Activated T-cell treated with anti-CD3 and anti-CD28 coated beads for 48 hours (primary cell): ENCODE measurements around the gene PARM1.

ENCODE experiments used
- DNase-seq: peaks from one replicate; pipeline ENCODE4 v3.0.0-alpha.2; 2020; ENCODE audit warnings: low read depth

The PARM1 gene

DNA sequence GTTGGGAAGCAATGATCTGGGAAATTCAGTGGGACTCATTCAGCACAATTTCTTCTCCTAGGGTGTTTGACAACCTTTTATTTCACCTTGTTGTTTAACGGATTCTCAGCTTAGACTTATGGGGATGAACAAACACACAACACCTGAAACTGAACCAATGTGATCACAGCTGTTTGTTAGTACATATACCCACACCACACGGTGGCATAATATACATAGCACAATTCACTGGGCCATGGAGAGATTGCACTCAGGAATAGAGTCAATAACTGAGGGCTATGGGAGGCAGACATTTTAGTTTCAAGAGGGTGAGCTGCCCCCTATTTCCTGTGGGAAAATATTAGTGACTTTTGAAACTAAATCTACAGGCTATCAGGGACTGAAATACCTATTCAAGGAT, 148.0 kb downstream of the PARM1 start:
- no peak for DNase-seq

DNA sequence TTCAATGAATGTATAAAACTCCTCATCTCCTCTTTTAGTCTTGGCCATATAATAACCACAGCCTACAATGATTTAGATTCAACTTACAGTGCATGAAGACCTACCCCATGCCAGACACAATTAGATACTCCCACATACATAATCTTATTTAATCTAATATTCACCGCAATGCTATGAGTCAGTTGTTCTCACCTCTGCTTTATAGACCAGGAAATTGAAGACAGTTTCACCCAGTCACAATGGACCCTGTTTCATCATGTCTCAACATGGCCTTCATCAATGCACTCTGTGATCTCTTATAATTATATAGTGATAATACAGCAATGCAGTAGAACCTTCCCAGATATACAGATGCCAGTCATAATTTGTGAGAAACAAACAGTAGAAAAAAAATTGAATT, 148.6 kb downstream of the PARM1 start:
- no peak for DNase-seq

DNA sequence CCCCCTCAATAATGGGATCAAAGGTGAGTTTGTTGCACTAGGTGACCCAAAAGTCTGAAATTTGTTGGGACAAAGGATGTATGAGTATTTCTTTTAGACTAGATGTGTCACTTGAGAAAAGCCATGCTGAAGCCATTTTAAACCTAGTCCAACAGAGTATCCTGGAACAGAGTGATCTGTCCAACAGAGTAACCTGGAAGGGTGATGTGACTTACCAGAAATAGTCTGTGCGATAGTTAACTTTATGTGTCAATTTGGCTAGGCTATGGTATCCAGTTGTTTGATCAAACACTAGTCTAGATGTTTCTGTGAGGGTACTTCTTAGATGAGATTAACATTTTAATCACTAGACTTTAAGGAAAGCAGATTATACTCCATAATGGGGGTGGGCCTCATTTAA, 154.5 kb downstream of the PARM1 start:
- no peak for DNase-seq

DNA sequence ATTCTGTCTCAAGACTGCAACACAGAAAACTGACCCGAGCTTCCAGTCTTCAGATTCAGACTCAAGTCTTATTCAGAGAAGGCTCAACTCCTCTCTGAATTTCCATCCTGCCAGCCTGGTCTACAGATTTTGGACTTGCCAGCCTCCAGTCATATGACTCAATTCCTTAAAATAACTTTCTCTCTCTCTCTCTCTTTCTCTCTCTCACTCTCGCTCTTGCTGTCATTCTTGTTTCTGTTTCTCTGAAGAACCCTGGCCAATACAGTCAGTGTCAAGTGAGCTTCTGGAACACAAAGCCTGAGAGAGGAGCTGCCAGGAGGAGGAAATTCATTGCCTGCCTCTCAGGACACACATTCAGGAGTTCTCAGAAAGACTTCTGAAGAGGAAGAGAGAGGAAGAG, 154.9 kb downstream of the PARM1 start:
- DNase-seq, result no peak

DNA sequence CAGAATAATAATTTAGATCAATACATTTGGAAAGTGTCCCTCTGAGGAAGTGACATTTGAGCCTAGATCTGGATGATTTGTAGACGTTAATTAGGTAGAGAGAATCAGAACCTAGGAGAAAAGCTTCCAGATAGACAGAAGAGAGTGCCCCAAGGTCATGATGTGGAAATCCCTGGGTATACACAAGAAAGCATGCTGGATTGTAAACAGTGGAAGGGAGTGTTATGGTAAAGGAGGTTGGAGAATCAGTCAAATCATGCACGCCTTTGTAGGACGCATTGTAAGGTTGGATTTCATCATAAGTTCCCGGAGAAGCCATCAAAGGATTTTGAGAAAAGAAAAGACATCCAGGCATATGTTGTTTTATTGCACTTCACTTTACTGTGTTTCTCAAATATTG, 156.3 kb downstream of the PARM1 start:
- DNase-seq, result no peak

DNA sequence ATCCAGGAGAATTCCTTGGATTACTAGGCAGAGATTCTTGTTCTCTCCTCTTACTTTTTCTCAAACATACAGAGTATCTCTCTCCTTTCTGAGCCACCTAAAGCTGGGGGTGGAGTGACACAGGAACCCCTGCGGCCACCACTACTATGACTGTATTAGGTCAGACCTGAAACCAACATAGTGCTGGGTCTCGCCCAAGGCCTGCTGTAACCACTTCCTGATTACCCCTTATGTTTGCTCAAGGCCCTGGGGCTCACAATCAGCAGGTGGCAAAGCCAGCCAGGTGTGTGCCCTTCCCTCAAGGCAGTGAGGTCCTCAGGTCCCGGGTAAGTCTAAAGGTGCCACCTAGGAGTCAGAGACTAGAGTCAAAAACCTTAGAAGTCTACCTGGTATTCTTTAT, 166.4 kb downstream of the PARM1 start:
- no peak for DNase-seq
